ENCODE results near the gene PKNOX1.
"Not testable (repeated sequence)": the region's sequence is repeated elsewhere in the genome, so short reads cannot be mapped to it uniquely, and the experiment has no call there.

Gene PKNOX1

DNA sequence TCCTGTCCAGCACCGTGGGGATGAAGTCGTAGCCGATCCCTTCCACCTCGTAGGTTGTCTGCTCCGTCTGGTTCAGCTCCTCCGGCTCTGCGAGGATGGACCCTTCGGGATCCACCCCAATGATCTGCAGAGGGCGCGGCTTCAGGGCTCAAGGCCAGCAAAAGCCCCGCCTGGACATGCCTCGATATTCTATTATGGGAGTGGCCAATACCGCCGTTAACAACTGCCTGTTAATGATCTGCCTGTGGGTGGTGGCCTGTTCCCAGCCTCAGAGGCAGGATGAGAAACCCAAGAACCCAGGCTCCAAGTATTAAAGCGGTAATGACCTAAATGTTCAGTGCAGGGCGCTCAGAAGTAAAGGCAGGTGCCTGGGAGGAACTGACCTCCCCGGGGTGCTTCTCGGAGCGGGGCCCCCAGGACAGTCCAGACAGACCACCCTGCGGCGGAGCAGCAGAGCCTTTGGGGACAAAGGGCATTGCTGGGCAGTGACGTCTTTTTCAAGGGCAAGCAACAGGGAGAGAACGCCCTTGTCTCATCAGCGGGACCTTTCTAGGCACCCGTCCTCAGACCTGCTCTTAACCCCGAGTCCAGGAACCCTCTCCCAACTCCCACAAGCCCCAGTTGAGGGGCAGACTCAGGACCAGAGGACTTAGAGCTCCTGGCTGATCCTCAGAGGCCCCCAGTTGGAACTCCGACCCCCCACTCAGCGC is 88.7 kb downstream of the PKNOX1 start:
- not testable (repeated sequence) for DNase-seq

GRCh38 chr21:43064265-43064917 is 90.0 kb downstream of the PKNOX1 start:
- DNase-seq, result not testable (repeated sequence)

- DNase-seq, result not testable (repeated sequence)
Measured at GRCh38 chr21:43065991-43066390, 91.6 kb downstream of the PKNOX1 start.

GRCh38 chr21:43066690-43067089 is 92.3 kb downstream of the PKNOX1 start:
- not testable (repeated sequence) for DNase-seq

DNA sequence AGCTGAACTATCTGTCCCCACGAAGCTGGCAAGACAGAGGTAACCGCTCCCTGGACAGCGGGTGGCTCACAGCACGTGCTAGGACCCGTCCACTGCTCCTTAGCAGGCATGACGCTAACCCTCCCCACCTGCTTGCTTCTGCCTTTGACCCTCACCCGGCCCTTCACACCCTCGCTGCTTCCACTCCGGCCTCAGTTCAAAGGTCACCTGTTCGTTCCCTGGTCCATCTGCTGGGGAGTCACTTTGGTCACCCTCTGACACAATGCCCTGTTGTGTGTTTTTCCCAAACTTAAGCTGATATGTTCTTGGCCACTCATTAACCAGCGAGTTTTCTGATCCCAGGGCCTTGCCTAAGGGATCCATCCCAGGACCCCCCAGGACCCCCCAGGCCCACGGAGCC is 93.7 kb downstream of the PKNOX1 start:
- DNase-seq, result not testable (repeated sequence)

- DNase-seq, result not testable (repeated sequence)
Measured at GRCh38 chr21:43069682-43070081, 95.3 kb downstream of the PKNOX1 start.

- DNase-seq, result not testable (repeated sequence)
Measured at GRCh38 chr21:43072742-43073141, 98.4 kb downstream of the PKNOX1 start.

GRCh38 chr21:43074401-43075169 is 100.2 kb downstream of the PKNOX1 start:
- DNase-seq, result not testable (repeated sequence)

DNA sequence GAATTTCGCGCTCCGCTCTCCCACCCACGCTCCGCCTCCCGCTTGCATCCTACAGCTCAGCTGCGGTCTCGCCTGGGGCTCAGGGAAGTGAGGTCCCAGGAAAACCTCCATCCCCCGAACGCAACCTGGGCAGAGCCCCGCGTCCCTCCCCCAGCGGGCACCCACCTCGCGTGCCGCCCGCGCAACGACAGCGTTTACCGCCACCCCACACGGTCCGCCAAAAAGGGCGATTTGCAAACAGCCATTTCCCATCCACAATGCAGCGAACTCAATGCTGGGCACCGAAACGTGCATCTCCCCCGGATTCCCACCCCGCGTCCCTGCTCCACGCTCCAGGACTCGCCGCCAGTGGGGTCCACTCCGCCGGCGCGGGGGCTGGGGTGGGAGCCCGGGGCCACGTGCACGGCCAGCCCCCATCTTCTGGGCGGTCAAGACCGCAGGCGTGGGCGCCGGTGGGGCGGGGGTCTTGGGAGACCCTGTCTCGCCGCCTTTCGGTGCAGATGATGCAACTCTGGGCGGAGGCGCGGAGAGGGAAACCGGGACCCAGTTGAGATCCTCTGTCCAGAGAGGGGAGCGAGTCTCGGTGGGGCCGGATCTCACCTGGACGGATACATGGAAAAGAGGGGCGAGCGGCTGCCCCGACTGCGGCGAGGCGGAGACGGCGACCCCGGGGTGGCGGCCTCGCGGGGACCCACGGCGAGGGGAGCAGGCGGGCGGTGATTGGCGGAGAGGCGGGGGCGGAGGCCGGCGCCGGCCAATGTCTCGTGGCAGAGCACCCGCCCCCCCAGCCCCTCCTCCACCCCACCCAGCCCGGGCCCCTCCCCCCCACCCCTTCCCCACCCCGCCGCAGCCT is 101.0 kb downstream of the PKNOX1 start, which contains the start of gene CBS:
Gene CBS, minus strand, starts transcription at position 666 of the 853 bp plus-strand sequence. CDS start 3,642 bp downstream, outside the sequence.
- not testable (repeated sequence) for DNase-seq

- DNase-seq, result not testable (repeated sequence)
Measured at GRCh38 chr21:43076023-43076637, 101.8 kb downstream of the PKNOX1 start.

DNA sequence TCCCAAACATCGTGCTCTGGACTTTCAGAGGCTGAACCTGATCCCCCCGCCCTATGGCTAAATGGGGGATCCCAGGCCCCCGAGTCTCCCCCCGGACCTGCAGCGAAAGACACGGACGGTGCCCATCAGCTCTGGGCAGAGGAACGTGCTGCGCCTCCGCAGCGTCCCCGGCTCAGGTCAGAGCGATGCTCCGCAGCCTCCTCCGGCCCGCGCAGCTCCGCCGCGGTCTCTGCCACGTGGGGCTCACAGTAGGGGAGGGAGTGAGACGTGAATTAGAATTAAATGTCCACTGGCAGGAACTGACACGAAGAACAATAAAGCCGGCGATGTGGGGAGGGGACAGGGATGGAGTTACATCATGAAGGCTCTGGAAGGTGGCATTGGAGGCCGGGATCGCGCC is 102.3 kb downstream of the PKNOX1 start:
- DNase-seq, result not testable (repeated sequence)

DNA sequence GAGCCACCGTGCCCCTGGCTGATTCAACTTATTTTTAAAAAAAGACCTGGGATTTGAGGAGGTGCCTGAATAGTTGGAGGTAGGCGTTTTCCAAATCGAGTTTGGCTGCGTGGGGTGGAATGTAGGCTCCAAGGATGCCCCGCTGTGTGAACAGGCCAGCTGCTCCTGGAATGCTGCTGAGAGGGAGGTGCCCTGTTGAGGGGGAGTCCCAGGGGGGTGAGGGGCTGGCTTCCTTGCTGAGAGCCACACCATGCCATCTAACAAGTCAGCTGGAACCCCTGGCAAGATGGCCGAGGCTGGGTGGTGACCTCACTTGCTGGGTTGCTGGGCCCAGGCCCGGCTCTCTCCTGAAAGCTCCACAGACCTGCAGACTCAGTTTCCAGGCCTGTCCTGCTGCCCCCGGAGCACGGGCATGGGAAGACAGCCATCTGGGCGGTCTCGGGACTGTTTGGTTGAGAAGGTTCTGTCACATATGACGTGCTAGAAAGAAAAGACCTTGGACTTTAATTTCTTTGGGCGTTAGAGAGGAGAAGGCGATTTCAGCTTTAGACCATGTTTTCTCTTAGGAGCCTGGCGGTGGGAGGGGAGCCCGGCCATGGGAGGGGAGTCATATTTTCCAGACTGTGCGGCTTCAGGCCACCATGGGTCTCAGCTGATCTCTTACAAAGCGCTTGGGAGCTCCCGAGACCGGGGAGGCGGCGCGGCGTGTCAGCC is 108.4 kb downstream of the PKNOX1 start:
- DNase-seq, result not testable (repeated sequence)

Measured in CD4-positive, alpha-beta T cell treated with Interleukin-4 for 1 hour (primary cell).